Hematopoietic multipotent progenitor cell treated with erythropoietin and hydrocortisone succinate and interleukin-3 and kit ligand, for 4 days (in vitro differentiated cells): Measurements from ENCODE around the gene CFAP161.
"Not testable (repeated sequence)": the region's sequence is repeated elsewhere in the genome, so short reads cannot be mapped to it uniquely, and the experiment has no call there.

ENCODE experiments used
- DNase-seq: peaks from one replicate; pipeline ENCODE4 v3.0.0-alpha.2; 2015

CFAP161 gene

GRCh38 chr15:81108427-81108826, 25.6 kb upstream of the CFAP161 start:
- DNase-seq, result peak; percentile 67

DNA sequence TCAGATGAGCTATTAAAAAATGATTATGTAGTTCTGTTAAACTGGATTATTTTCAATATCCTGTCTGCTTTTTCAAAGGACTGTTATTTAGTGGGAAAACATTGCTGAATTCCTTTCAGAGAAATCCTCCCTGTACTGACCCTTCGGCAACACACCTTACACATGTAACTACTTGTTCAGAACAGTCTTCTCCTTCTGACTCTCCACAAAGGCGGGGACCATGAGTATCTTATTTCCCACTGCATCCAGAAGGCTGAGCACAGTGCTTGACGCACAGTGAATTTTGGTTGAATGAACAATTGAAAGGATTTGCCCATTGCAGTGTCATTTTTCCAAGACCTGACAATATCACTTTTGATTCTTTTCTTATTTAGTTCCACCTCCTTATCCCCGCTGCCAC, 23.1 kb upstream of the CFAP161 start:
- DNase-seq, result no peak

- no peak for DNase-seq
Observed at GRCh38 chr15:81111510-81112470, 22.3 kb upstream of the CFAP161 start.

- DNase-seq, result no peak
Observed at GRCh38 chr15:81113204-81113657, 20.8 kb upstream of the CFAP161 start.

- DNase-seq, result no peak
Observed at GRCh38 chr15:81113861-81114291, 20.2 kb upstream of the CFAP161 start.

GRCh38 chr15:81115054-81115939, 18.8 kb upstream of the CFAP161 start:
- peak; percentile 44 for DNase-seq

DNA sequence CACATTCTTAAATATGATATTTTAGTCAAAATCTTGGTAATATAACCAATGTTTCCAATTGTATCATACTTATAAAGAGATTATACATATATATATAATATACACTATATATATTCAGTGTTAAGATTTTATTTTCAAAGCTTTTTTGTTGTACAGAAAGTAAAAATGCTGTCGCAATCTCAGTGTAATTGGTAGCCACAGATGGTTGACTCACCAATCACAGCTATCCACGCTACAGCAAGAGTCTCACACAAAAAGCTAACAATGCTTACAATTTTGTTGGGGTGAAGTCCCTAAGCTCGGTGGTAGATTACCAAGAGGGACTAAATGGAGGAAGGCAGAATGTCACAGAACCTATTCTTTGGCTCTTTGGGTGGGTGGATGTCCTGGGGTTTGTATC, 16.9 kb upstream of the CFAP161 start:
- no peak for DNase-seq

GRCh38 chr15:81117581-81117980, 16.5 kb upstream of the CFAP161 start:
- no peak for DNase-seq

DNA sequence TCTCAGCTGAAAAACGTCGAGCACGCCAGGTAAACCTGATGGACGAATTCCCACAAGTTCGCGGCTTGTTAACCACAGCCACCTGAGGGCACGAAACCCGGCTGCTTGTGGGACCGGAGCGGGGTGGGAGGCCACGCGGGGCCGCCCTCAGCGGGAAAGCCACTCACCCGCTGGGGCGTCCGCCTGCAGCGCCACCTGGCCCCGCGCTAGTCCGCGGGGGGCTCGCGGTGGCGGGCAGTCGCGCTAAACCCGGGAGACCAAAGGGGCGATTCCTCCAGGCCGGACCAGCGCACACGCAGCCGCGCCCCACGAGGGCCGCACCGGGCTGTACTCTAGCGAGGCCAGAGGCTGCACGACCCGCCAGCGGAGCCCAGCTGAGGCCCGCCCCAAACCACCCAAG, 15.7 kb upstream of the CFAP161 start:
- DNase-seq, result no peak

DNA sequence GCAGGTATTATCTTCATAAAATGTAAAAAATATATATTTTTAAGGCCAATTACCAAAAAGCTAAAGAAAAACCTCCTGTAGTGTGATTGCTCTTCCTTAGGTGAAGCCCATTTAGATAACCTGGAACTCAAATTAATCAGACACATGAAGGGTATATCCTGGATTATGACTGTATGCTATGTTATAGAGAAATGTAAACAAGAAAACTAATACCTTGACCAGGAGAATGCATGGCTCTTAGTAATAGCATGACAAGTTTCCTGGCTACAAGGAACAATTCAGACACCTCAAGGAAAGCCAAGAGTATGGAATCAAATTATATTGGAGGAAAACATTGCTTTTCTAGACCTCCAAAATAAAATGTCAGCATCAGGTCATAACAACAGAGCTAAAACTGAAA, 14.0 kb upstream of the CFAP161 start:
- DNase-seq, result no peak

- DNase-seq, result no peak
Observed at GRCh38 chr15:81126892-81127291, 7.2 kb upstream of the CFAP161 start.

GRCh38 chr15:81141478-81141877, 7.4 kb downstream of the CFAP161 start:
- DNase-seq, result peak; percentile 81

DNA sequence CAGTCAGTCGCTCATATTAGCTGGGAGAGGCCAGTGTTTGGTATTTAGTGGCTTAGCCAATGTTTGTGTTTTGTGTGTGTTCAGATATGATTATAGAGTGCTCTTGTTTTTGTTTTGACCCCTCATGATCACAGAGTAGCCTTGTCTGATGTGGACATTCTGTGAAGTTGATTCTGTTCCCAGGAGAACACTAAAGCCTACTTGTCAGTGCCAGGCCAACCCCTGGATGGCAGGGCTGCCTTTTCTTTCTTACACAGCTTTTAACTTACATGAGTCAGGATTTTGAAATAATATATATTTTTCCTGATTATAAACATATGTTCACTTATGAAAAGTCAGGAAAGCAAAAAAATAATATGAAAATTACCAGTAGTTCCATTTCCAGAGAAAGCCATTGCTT, 11.9 kb downstream of the CFAP161 start:
- DNase-seq, result no peak

DNA sequence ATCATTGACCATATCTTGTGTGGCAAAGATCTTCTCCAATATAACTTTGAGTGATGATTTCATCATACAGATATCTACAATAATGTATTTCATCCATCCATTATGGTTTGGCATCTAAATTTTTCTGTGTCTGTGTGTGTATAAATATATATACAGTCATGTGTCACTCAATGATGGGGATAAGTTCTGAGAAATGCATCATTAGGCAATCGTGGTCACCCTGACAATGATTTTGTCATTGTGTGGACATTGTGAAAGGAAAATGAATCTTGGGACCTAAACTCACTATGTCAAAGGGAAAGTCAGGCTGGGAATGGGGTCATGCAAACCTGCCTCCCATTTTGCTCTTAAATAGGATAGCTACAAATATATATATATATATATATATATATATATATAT, 12.4 kb downstream of the CFAP161 start:
- DNase-seq, result peak; percentile 37

DNA sequence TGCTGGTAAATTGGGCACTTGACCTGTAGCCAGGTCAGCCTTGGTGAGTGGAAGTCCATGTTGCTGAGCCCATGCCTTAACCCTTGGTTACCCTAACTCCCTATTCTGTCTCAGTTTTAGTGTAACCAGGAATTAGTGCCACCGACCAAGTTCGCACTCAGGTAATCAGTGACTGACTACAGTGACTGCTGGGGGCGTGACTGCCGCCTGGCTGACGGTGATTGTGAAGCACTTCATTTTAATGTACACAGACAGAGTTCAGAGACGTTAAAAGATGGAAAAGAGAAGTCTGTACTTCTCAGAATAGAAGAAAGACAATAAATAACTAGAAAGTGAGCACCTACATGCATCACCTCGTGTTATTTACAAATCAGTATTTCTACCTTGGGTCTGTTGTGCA, 17.3 kb downstream of the CFAP161 start:
- no peak for DNase-seq

- no peak for DNase-seq
Observed at GRCh38 chr15:81152339-81152738, 18.3 kb downstream of the CFAP161 start.

DNA sequence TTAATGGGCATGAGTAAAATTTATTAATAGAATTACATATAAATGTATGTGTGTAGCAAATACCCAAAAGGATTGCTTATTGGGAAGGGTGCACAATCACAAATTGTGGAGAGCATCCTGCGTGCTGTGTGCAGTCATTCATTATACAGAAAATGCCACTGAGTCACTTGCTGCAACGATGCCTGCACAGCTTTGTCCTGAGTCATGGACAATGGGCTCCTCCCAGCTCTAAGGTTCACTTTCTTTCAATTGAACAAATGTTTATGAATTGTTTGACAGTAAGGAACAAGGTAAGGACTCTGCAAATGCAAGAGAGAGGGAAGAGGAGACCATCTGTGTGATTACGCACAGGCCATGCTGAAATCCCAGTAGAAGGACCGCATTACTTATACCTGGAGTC, 18.7 kb downstream of the CFAP161 start:
- no peak for DNase-seq

DNA sequence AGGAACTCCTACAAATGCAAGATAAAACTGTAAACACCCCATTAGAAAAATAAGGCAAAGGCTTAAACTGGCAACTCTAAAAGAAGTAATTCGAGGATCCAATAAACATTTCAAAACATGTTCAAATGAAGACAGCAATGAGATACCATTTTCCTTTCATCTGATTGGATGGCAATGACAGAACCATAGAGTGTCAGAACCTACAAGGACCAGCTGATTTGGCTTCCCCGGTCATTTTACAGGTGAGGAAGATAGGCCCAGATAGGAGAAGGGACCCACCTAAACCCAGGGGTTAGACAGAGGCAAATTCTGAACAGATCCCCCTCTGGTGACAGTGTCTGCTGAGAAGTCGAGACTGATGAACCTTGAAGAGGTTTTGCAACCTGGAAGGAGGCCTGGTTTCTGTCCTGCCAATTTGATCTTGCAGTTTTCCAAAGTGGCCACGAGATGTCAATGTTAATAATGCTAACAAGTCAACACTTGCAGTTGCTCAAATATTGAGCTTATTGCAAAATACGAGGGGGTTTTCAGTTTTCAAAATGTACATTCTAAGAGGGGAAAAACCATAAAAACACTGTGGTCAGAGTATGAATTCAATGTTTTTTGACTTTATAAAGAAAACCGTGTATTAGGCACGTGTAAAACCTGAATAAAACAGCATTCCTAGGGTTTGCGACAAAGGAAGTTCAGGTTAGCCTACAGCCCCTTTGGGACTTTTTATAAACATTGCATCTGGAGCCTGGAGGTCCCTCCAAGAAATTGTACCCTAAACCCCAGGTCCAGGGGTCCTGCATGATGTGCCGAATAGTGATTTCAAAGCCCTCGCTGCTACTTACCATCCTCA, 21.5 kb downstream of the CFAP161 start:
- DNase-seq, result peak; percentile 85

DNA sequence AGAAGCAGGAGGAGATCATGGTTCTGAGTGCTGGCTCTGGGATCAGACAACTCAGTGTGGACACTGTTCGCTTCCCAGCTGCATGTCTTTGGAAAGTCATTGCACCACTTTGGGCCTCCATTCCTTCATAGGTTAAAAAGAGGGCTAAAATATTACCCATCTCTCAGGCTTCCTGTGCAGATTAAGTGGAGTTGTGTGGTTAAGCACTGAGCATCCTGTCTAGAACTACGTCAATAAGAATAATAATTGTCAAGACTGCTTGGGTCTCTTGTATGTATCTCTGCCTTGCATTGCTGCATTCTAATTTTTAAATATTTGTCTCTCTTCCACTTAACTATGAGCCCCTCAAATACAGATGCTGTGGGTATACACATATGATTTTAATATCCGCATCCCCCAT, 22.3 kb downstream of the CFAP161 start:
- no peak for DNase-seq

GRCh38 chr15:81157195-81157938, 23.3 kb downstream of the CFAP161 start:
- no peak for DNase-seq

DNA sequence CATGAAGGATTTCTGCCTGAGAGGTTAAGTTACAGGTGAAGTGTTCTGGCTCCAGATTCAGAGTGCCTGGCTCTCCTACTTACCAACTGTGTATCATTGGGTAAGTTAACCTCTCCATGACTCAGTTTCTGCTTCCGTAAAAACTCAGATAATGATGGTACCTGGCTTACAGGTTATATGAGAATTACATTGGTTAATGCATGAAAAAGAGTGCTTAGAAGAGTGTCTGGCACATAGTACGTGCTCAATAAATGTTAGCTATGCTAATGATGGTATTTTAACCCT, 23.8 kb downstream of the CFAP161 start:
- DNase-seq, result no peak

- not testable (repeated sequence) for DNase-seq
Observed at GRCh38 chr15:81158561-81158960, 24.5 kb downstream of the CFAP161 start.
